T-helper 1 cell (primary cell): ENCODE measurements around the gene STK32A.
"Not testable (repeated sequence)": the region's sequence is repeated elsewhere in the genome, so short reads cannot be mapped to it uniquely, and the experiment has no call there.

Experiments
- DNase-seq, 5 donors: peaks; one replicate each; pipeline ENCODE4 v3.0.0-alpha.2; 2012 to 2020

Gene STK32A

GRCh38 chr5:147348046-147348445 lies 113.2 kb downstream of the STK32A start:
- no peak for DNase-seq

- no peak for DNase-seq
Observed at GRCh38 chr5:147348451-147348850, 113.6 kb downstream of the STK32A start.

GRCh38 chr5:147349241-147349640 lies 114.4 kb downstream of the STK32A start:
- DNase-seq = no peak

- DNase-seq = no peak
Observed at GRCh38 chr5:147359101-147359500, 124.3 kb downstream of the STK32A start.

- DNase-seq = no peak
Observed at GRCh38 chr5:147359581-147359980, 124.8 kb downstream of the STK32A start.

- no peak for DNase-seq
Observed at GRCh38 chr5:147360816-147361215, 126.0 kb downstream of the STK32A start.

- DNase-seq = no peak
Observed at GRCh38 chr5:147361441-147362175, 126.8 kb downstream of the STK32A start.

- not testable (repeated sequence) for DNase-seq
Observed at GRCh38 chr5:147367381-147367780, 132.6 kb downstream of the STK32A start.

GRCh38 chr5:147369742-147370374 lies 135.0 kb downstream of the STK32A start:
- no peak for DNase-seq

GRCh38 chr5:147371290-147371689 lies 136.5 kb downstream of the STK32A start:
- no peak for DNase-seq

GRCh38 chr5:147372191-147372590 lies 137.4 kb downstream of the STK32A start:
- no peak for DNase-seq

- no peak for DNase-seq
Observed at GRCh38 chr5:147373328-147373727, 138.5 kb downstream of the STK32A start.

GRCh38 chr5:147375151-147375550 lies 140.3 kb downstream of the STK32A start:
- no peak for DNase-seq

GRCh38 chr5:147377682-147378081 lies 142.9 kb downstream of the STK32A start:
- DNase-seq = no peak

GRCh38 chr5:147381555-147381954 lies 146.7 kb downstream of the STK32A start:
- DNase-seq = no peak

- no peak for DNase-seq
Observed at GRCh38 chr5:147382776-147383175, 147.9 kb downstream of the STK32A start.

GRCh38 chr5:147384346-147385193 lies 149.7 kb downstream of the STK32A start:
- no peak for DNase-seq

- no peak for DNase-seq
Observed at GRCh38 chr5:147387109-147387508, 152.3 kb downstream of the STK32A start.

- no peak for DNase-seq
Observed at GRCh38 chr5:147388184-147389108, 153.6 kb downstream of the STK32A start.

GRCh38 chr5:147390654-147391225 lies 155.9 kb downstream of the STK32A start:
- DNase-seq = no peak

- no peak for DNase-seq
Observed at GRCh38 chr5:147391781-147392180, 157.0 kb downstream of the STK32A start.
